Activated CD4-positive, alpha-beta T cell treated with anti-CD3 and anti-CD28 coated beads for 24 hours (primary cell): ENCODE results near the gene MARCHF10.
"Not testable (repeated sequence)": the region's sequence is repeated elsewhere in the genome, so short reads cannot be mapped to it uniquely, and the experiment has no call there.

ENCODE experiments used
- DNase-seq, 2 donors: peaks; one replicate each; pipeline ENCODE4 v3.0.0-alpha.2; 2020; ENCODE audit warnings: low read depth in 2 of 2

Gene MARCHF10

DNA sequence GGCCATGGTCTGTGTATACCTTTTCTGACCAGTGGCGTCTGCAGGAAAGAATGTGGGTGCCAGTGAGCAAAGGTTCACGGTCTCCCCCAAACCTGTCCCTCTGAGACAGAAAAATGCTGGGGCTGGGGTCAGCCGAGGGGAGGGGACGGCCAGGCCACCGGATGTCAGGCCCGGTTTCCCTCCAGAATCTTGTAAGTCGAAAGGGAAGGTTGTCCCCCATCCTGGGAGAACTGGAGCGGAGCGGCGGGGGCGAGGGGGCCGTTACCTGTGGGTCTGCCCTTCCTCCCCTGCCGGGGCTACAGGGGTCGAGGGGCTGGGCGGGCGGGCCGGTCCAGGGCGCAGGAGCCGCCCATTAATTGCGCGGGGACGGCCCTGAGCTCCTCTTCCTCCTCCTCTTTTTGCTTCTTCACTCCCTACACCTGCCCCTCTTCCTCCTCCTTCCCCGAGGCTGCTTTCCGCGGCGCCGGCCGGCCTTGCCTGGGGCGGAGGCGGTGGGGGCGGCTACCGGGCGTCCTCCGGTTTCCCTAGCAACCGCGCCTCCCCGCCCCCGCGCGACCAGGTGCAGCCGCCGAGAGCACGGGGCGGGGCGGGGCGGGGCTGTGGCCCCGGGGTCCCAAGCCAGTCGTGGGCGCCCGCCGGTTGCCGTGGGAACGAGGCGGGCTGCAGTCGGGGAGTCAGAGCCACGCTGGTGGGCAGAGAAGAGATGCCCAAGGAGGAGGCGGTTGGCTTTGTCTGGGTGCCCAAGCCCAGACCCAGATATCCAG lies at the start of gene MARCHF10:
TSS of gene MARCHF10 (minus strand) at position 503 of the 764 bp plus-strand sequence. CDS start 6,579 bp downstream, outside the sequence.
- peak; percentile 3 to 36 for DNase-seq

DNA sequence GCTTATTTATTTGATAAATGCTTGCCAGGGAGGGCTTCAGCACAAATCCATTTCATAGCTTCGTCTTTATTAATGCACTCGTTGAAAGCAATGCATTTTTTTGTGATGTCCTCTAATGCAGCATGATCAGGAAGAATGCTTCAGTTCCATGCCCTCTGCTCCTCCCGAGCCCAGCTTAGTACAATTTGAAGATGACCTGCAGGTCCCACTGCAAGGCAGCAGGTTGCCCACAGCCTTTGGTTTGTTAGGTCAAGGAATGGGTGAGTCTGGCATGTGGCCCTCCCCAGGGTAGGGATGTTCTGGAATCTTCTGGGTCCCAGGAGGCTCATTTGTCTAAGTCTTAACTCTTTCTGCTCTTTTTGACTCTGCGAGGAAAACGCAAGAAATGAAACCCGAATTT lies 49.4 kb upstream of the MARCHF10 start:
- DNase-seq: no peak

- no peak for DNase-seq
These were observed 48.5 kb upstream of the MARCHF10 start for GRCh38 chr17:62856594-62856993.

GRCh38 chr17:62855156-62855555 lies 47.0 kb upstream of the MARCHF10 start:
- DNase-seq: no peak

- DNase-seq: no peak
These were observed 46.1 kb upstream of the MARCHF10 start for GRCh38 chr17:62854098-62854680.

DNA sequence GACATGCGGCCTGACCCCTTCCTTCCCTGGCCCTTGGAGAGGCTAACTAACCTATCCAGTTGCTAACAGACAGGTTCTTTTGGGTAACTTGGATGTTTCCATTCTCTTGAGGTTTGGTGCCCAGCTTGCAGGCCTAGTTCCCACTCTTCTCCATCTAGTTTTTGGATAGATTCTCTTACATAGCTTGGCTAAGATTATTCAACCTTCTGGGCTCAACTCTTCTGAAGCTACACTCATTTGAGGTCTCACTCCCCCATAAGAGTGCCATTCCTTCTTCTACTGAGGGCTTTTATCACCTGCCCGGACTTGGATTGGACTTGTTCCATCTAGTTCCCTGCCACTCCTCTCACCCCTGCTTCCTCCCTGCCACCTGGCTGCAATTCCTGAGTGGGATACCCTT lies 44.1 kb upstream of the MARCHF10 start:
- DNase-seq: no peak

- DNase-seq: not testable (repeated sequence)
These were observed 41.7 kb upstream of the MARCHF10 start for GRCh38 chr17:62849591-62850415.

DNA sequence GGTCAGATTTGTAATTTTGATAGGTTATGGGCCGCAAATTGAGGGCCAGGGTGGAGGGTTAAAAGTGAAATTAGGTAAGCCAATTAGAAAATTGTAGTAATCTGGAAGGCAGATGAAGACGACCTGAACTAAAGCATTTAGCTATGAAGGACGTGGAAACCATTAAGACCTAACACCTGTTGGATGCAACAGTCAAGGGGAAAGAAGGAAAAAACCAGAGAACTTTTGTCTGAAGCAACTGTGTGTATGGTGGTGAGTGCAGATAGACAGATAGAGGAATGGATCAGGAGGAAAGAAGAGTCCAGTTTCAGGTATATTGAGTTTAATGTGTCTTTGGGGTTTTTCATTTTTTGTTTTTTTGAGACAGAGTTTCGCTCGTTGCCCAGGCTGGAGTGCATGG lies 40.2 kb upstream of the MARCHF10 start:
- DNase-seq: no peak

GRCh38 chr17:62847426-62847825 lies 39.3 kb upstream of the MARCHF10 start:
- DNase-seq: no peak

- DNase-seq: no peak
These were observed 32.8 kb upstream of the MARCHF10 start for GRCh38 chr17:62840871-62841270.

DNA sequence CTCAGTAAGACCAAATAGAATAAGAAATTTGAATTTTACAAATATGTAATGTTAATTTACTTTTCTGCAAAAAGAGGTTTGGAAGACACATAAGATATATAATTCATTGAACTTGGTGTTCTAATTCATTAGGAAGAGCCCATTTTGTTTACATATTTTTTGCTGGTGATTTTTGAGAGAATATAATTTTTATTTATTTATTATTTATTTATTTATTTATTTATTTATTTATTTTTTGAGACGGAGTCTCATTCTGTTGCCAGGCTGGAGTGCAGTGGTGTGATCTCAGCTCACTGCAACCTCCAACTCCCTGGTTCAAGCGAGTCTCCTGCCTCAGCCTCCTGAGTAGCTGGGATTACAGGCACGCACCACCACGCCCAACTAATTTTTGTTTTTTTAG lies 25.7 kb upstream of the MARCHF10 start:
- DNase-seq: not testable (repeated sequence)

- no peak for DNase-seq
These were observed 24.3 kb upstream of the MARCHF10 start for GRCh38 chr17:62832405-62832804.

DNA sequence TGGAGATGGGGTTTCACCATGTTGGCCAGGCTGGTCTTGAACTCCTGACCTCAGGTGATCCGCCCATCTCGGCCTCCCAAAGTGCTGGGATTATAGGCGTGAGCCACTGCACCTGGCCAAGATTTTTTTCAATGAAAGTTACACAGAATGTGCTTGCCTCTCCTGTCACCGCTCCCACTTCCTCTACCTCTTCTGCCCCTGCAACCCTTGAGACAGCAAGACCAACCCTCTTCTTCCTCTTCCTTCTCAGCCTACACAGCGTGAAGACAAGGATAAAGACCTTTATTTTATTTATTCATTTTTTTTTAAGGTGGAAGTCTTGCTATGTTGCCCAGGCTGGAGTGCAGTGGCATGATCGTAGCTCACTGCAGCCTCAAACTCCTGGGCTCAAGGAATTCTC lies 23.0 kb upstream of the MARCHF10 start:
- not testable (repeated sequence) for DNase-seq

- no peak for DNase-seq
These were observed 19.8 kb upstream of the MARCHF10 start for GRCh38 chr17:62827746-62828485.

DNA sequence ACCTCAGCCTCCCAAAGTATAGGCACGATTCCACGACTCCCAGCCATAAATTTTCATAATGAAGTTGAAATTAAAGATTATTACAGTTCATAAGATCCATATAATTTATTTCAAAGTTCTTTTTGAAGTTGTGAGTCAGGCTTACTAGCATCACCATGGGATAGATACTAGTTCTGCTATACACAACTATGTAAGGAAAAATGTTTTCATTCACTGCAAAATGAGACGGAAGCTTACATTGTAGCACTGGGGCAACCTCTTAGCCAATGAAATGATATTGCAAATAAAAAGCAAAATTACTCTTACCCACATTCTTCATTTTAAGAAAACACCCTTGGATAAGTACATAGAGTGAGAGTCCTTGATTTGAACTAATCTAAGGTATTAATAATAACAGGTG lies 18.8 kb upstream of the MARCHF10 start:
- no peak for DNase-seq

DNA sequence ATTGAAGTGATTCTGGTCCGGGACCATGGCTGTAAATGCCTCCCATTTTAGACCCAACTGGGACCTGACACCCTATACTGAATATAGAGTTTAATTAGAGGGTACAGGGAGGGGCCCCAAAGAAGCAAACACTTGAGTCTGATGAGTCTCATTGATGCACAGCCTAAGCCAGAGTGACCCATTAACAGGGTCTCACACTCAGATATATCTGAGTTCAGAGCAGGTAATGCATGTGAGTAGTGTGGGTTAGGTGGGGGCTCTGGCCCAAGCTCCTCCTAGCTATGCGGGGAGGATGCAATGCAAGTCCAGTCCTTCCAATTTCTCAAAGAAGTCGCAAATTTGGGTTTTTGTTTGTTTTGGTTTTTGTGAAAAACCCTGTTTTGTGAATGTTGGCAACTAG lies 17.1 kb upstream of the MARCHF10 start:
- no peak for DNase-seq

- no peak for DNase-seq
These were observed 16.4 kb upstream of the MARCHF10 start for GRCh38 chr17:62824290-62825131.

- no peak for DNase-seq
These were observed 15.2 kb upstream of the MARCHF10 start for GRCh38 chr17:62823111-62823893.

DNA sequence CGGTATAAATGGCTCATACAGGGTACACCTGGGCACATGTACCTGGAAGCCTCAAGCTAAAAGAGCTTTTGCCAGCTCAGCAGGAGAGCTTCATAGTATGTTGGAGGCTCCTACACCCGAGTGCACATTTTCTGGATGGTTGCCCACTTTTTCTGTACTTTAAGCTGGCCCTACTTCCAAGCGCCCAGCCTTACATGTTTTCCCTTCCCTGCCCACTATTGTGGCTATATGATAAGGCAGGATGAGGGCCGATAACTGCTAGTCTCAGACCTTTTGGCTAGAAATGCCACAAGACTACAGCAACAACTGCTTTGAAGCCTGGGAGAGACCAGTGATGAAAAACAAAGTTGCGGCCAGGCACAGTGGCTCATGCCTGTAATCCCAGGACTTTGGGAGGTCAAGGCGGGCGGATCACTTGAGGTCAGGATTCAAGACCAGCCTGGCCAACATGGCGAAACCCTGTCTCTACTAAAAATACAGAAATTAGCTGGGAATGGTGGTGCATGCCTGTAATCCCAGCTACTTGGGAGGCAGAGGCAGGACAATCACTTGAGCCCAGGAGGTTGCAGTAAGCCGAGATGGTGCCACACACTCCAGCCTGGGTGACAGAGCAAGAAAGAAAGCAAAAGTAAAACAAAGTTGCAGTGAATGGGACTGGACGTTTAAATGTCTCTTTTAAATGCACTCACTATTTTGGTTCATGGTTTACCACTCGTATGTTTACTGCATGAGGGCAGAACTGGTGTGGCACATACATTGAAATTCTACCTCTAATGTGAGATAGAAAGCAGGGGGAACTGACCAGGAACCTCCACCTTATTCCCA lies 14.2 kb upstream of the MARCHF10 start:
- no peak for DNase-seq
